ENCODE measurements around the gene HECTD2.
A peak's percentile ranks its signal among the peaks of the same experiment; 100 is the strongest.
"Not testable (repeated sequence)": the region's sequence is repeated elsewhere in the genome, so short reads cannot be mapped to it uniquely, and the experiment has no call there.

HECTD2 gene

GRCh38 chr10:91409869-91410637 lies at the start of gene HECTD2:
TSS of gene HECTD2 (plus strand) at chr10:91410344. CDS start at chr10:91410439, 95 bp downstream.
- H2AFZ ChIP-seq (ENCODE audit: low read depth, low read length): peak within 1 kb of the TSS; percentile 98
- no peaks in the 10 kb centered on the region for H4K20me1 ChIP-seq (ENCODE audit: insufficient read depth, low read length)
- H3K9me3 ChIP-seq (ENCODE audit: insufficient read depth, low read length): no peaks in the 10 kb centered on the region
- H3K27me3 ChIP-seq (ENCODE audit: low read depth, low read length): no peaks in the 10 kb centered on the region
- peaks cover 12% of the 10 kb centered on the region for H3K4me1 ChIP-seq (ENCODE audit: low read length)
- TF ChIP-seq CTCF (IDR thresholded peaks at IDR 0.05; ENCODE audit: low read depth, low read length) (peak; percentile 12), EZH2phosphoT487 (IDR thresholded peaks at IDR 0.05; ENCODE audit: low read depth) (no peak)
- H3K9ac ChIP-seq (ENCODE audit: low read length): peak within 1 kb of the TSS; percentile 93
- peaks cover 21% of the 10 kb centered on the region for H3K79me2 ChIP-seq (ENCODE audit: low read length)
- H3K4me2 ChIP-seq (ENCODE audit: low read length): peak within 1 kb of the TSS; percentile 95
- peak within 1 kb of the TSS; percentile 71 for H3K27ac ChIP-seq (ENCODE audit: low read length)
- H3K36me3 ChIP-seq (replicated peaks; ENCODE audit: low read depth, low read length): no peaks in the 10 kb centered on the region
- peak within 1 kb of the TSS; percentile 96 for H3K4me3 ChIP-seq (ENCODE audit: low read length)

GRCh38 chr10:91360461-91360860 lies 49.7 kb upstream of the HECTD2 start:
- Histone ChIP-seq H3K27me3 (ENCODE audit: low read depth, low read length) (peaks cover 4% of the 10 kb centered on the region; the same call in 1 of the 2 replicates), H3K4me3 (ENCODE audit: low read length) (no peak overlapping the region), H4K20me1 (ENCODE audit: insufficient read depth, low read length) (no peaks in the 10 kb centered on the region), H3K4me2 (ENCODE audit: low read length) (no peak overlapping the region), H3K36me3 (replicated peaks; ENCODE audit: low read depth, low read length) (no peaks in the 10 kb centered on the region), H3K4me1 (ENCODE audit: low read length) (no peaks in the 10 kb centered on the region), H2AFZ (ENCODE audit: low read depth, low read length) (no peak overlapping the region), H3K79me2 (ENCODE audit: low read length) (no peaks in the 10 kb centered on the region), H3K9me3 (ENCODE audit: insufficient read depth, low read length) (no peaks in the 10 kb centered on the region), H3K27ac (ENCODE audit: low read length) (no peak overlapping the region), H3K9ac (ENCODE audit: low read length) (no peak overlapping the region)
- TF ChIP-seq CTCF (IDR thresholded peaks at IDR 0.05; ENCODE audit: low read depth, low read length): no peak
- no peak for TF ChIP-seq EZH2phosphoT487 (IDR thresholded peaks at IDR 0.05; ENCODE audit: low read depth)

- H3K9me3 ChIP-seq (ENCODE audit: insufficient read depth, low read length); H3K36me3 ChIP-seq (replicated peaks; ENCODE audit: low read depth, low read length); H3K4me1 ChIP-seq (ENCODE audit: low read length); H3K4me3 ChIP-seq (ENCODE audit: low read length); H4K20me1 ChIP-seq (ENCODE audit: insufficient read depth, low read length); H3K27ac ChIP-seq (ENCODE audit: low read length); H3K79me2 ChIP-seq (ENCODE audit: low read length); H3K4me2 ChIP-seq (ENCODE audit: low read length); H2AFZ ChIP-seq (ENCODE audit: low read depth, low read length); H3K9ac ChIP-seq (ENCODE audit: low read length); H3K27me3 ChIP-seq (ENCODE audit: low read depth, low read length): not testable (repeated sequence)
These were observed 44.6 kb upstream of the HECTD2 start for GRCh38 chr10:91365519-91365918.

GRCh38 chr10:91366704-91367103 lies 43.4 kb upstream of the HECTD2 start:
- H2AFZ ChIP-seq (ENCODE audit: low read depth, low read length): no peak overlapping the region
- TF ChIP-seq EZH2phosphoT487 (IDR thresholded peaks at IDR 0.05; ENCODE audit: low read depth): no peak
- no peak for TF ChIP-seq CTCF (IDR thresholded peaks at IDR 0.05; ENCODE audit: low read depth, low read length)
- no peak overlapping the region for H3K27ac ChIP-seq (ENCODE audit: low read length)
- H3K4me2 ChIP-seq (ENCODE audit: low read length): no peak overlapping the region
- H3K36me3 ChIP-seq (replicated peaks; ENCODE audit: low read depth, low read length): no peaks in the 10 kb centered on the region
- H3K9ac ChIP-seq (ENCODE audit: low read length): no peak overlapping the region
- H3K4me3 ChIP-seq (ENCODE audit: low read length): no peak overlapping the region
- H4K20me1 ChIP-seq (ENCODE audit: insufficient read depth, low read length): no peaks in the 10 kb centered on the region
- H3K27me3 ChIP-seq (ENCODE audit: low read depth, low read length): no peaks in the 10 kb centered on the region
- H3K9me3 ChIP-seq (ENCODE audit: insufficient read depth, low read length): no peaks in the 10 kb centered on the region
- H3K79me2 ChIP-seq (ENCODE audit: low read length): no peaks in the 10 kb centered on the region
- H3K4me1 ChIP-seq (ENCODE audit: low read length): no peaks in the 10 kb centered on the region
